Activated gamma-delta T cell (primary cell): Measurements from ENCODE around the gene PTPN2.

Source experiments
- DNase-seq: peaks from one replicate; lab custom pipeline; 2025; lab: John Stamatoyannopoulos, UW

The PTPN2 gene

GRCh38 chr18:12745095-12745795 lies 138.8 kb downstream of the PTPN2 start:
- no peak for DNase-seq

- DNase-seq, result no peak
These were observed 139.9 kb downstream of the PTPN2 start for GRCh38 chr18:12744103-12744502.

DNA sequence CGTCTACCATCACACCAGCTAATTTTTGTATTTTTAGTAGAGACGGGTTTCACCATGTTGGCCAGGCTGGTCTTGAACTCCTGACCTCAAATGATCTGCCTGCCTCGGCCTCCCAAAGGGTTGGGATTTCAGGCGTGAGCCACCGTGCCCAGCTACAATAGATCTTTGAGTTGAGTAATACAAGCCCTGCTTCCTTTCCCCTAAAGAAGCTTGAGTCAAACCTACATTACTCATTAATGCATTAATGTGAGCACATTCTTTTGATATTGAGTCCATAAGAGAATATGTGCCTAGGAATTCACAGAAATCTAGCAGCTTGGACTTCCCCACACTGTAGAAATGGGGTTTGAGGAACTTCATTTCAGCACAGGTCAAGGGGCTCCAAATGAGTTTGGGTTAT lies 141.6 kb downstream of the PTPN2 start:
- DNase-seq, result no peak
